ENCODE results near the gene NBPF20. TPM values are rescaled to one million over a fixed set of nuclear protein-coding genes. Genes with fewer than 3 reads are reported as not detected.
"Not testable (repeated sequence)": the region's sequence is repeated elsewhere in the genome, so short reads cannot be mapped to it uniquely, and the experiment has no call there.

The NBPF20 gene
- total RNA-seq, 1 donor from 2014 or later: 2.7 TPM

DNA sequence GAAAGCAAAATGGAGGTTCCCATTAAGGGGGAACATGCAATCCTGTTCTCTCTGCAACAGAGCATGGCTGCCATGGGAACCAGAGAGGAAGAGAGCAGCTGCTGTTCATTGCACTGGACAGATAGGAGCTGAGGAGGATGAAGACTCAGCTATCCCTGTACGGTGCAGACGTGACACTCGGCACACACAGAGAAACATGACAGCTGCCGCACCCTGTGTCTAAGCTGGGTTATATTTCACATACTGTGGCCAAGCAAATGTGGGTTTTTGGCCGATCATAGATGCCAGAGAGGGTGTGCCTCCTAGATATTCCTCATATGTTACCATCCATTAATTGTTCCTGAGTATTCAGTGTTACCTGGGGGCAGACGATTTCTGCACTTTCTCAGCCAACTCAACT is 24.7 kb downstream of the NBPF20 start:
- H3K27ac ChIP-seq; H3K27me3 ChIP-seq; DNase-seq; H3K4me3 ChIP-seq; intact Hi-C loops (cut with DNase I); H3K4me1 ChIP-seq; ATAC-seq; H3K9me3 ChIP-seq; H3K36me3 ChIP-seq: not testable (repeated sequence)

Other genes starting within 250 kb of the NBPF20 start
- gene PPIAL4D, start 183.4 kb downstream of the NBPF20 start, total RNA-seq: not detected
- 17.7 TPM for gene GPR89A, start 182.4 kb upstream of the NBPF20 start, total RNA-seq

All from upper lobe of right lung (tissue), 1 donor.